Subcutaneous adipose tissue (tissue), 4 donors: ENCODE measurements around the gene FASTK. TPM values are rescaled to one million over a fixed set of nuclear protein-coding genes. Genes with fewer than 3 reads are reported as not detected.

ENCODE experiments used
- CTCF ChIP-seq: fragments of 450-650 bp; IDR thresholded peaks from one replicate; pipeline ENCODE4 v1.5.1; 2016; ENCODE audit warnings: low read depth, mild to moderate bottlenecking, control low read depth, antibody characterized with exemption, moderate library complexity
- total RNA-seq, 4 donors: library from RNA; depleted of rRNA; stranded (reverse); fragments of >200 nt; gene quantifications; one replicate each; pipeline ENCODE4 v1.1.0, GENCODE V29; 2016

The FASTK gene
- total RNA-seq, 4 donors from 2014 or later = 36.8 to 88.9 (median 44.0) TPM

GRCh38 chr7:151063212-151063561 is 17.4 kb downstream of the FASTK start:
- no peak for TF ChIP-seq CTCF

- TF ChIP-seq CTCF = no peak
Observed at GRCh38 chr7:151062399-151063211, 18.0 kb downstream of the FASTK start.

- no peak for TF ChIP-seq CTCF
Observed at GRCh38 chr7:151062111-151062398, 18.6 kb downstream of the FASTK start.

GRCh38 chr7:151061213-151062110 is 19.1 kb downstream of the FASTK start:
- no peak for TF ChIP-seq CTCF

- no peak for TF ChIP-seq CTCF
Observed at GRCh38 chr7:151060416-151061212, 20.0 kb downstream of the FASTK start.

- no peak for TF ChIP-seq CTCF
Observed at GRCh38 chr7:151060113-151060415, 20.5 kb downstream of the FASTK start.
